H9 (cell line): Measurements from ENCODE around the gene RBFOX1. TPM values are rescaled to one million over a fixed set of nuclear protein-coding genes. Genes with fewer than 3 reads are reported as not detected.

Experiments
- DNase-seq: peaks from one replicate; pipeline ENCODE4 v3.0.0-alpha.2; 2017
- H2AFZ ChIP-seq: one replicate; pipeline ENCODE4 v1.6.1; 2013; ENCODE audit warnings: mild to moderate bottlenecking, low read length, control low read depth, moderate library complexity
- H2AK5ac ChIP-seq: 2 replicates; pipeline ENCODE4 v1.6.1; 2013; ENCODE audit warnings: low read length, control low read depth, mixed read lengths; ENCODE audit not compliant: insufficient read length
- H2BK120ac ChIP-seq: one replicate; pipeline ENCODE4 v1.6.1; 2013; ENCODE audit warnings: low read depth, mild to moderate bottlenecking, low read length, control low read depth, inconsistent platforms; ENCODE audit not compliant: poor library complexity, severe bottlenecking
- H2BK12ac ChIP-seq: 2 replicates; pipeline ENCODE4 v1.6.1; 2013; ENCODE audit warnings: low read length, control low read depth, mixed read lengths, low read depth; ENCODE audit not compliant: insufficient read length
- H2BK15ac ChIP-seq: 2 replicates; pipeline ENCODE4 v1.6.1; 2013; ENCODE audit warnings: low read depth, low read length, control low read depth
- H2BK20ac ChIP-seq: one replicate; pipeline ENCODE4 v1.6.1; 2013; ENCODE audit warnings: low read depth, mild to moderate bottlenecking, low read length, control low read depth, inconsistent platforms; ENCODE audit not compliant: poor library complexity, severe bottlenecking
- H2BK5ac ChIP-seq: 2 replicates; pipeline ENCODE4 v1.6.1; 2013; ENCODE audit warnings: low read length, control low read depth, mixed read lengths; ENCODE audit not compliant: insufficient read length
- H3K14ac ChIP-seq: 2 replicates; pipeline ENCODE4 v1.6.1; 2013; ENCODE audit warnings: low read length, control low read depth; ENCODE audit not compliant: insufficient read depth
- H3K18ac ChIP-seq: 2 replicates; pipeline ENCODE4 v1.6.1; 2013; ENCODE audit warnings: low read depth, mild to moderate bottlenecking, mixed read lengths, low read length, control low read depth; ENCODE audit not compliant: insufficient read length
- H3K23ac ChIP-seq: 2 replicates; pipeline ENCODE4 v1.6.1; 2013; ENCODE audit warnings: low read length, control low read depth, mixed read lengths, low read depth; ENCODE audit not compliant: insufficient read length
- H3K23me2 ChIP-seq: 2 replicates; pipeline ENCODE4 v1.6.1; 2013; ENCODE audit warnings: low read depth, mild to moderate bottlenecking, mixed read lengths, low read length, control low read depth; ENCODE audit not compliant: insufficient read length, poor library complexity, severe bottlenecking
- H3K27ac ChIP-seq: 2 replicates; pipeline ENCODE4 v1.5.1; 2013; ENCODE audit warnings: low read length, control low read depth, mixed read lengths, low read depth; ENCODE audit not compliant: insufficient read length
- H3K27me3 ChIP-seq: 2 replicates; pipeline ENCODE4 v1.6.1; 2013; ENCODE audit warnings: low read length, control low read depth, inconsistent platforms; ENCODE audit not compliant: insufficient read depth
- H3K4ac ChIP-seq: 2 replicates; pipeline ENCODE4 v1.6.1; 2013; ENCODE audit warnings: low read depth, mild to moderate bottlenecking, control low read depth, inconsistent platforms, low read length, moderate library complexity
- H3K4me1 ChIP-seq: 2 replicates; pipeline ENCODE4 v1.6.1; 2013; ENCODE audit warnings: low read length, control low read depth, inconsistent platforms; ENCODE audit not compliant: insufficient read depth
- H3K4me2 ChIP-seq: 2 replicates; pipeline ENCODE4 v1.6.1; 2013; ENCODE audit warnings: low read length, control low read depth, mixed read lengths; ENCODE audit not compliant: insufficient read length, insufficient read depth
- H3K56ac ChIP-seq: 2 replicates; pipeline ENCODE4 v1.6.1; 2013; ENCODE audit warnings: low read depth, mild to moderate bottlenecking, mixed read lengths, low read length, control low read depth; ENCODE audit not compliant: insufficient read length
- H3K79me1 ChIP-seq: 2 replicates; pipeline ENCODE4 v1.6.1; 2013; ENCODE audit warnings: low read depth, mild to moderate bottlenecking, moderate library complexity, low read length, control low read depth, inconsistent platforms; ENCODE audit not compliant: insufficient read depth, poor library complexity, severe bottlenecking
- H3K79me2 ChIP-seq: 2 replicates; pipeline ENCODE4 v1.6.1; 2013; ENCODE audit warnings: low read length, control low read depth, inconsistent platforms; ENCODE audit not compliant: insufficient read depth
- H3K9ac ChIP-seq: 2 replicates; pipeline ENCODE4 v1.6.1; 2013; ENCODE audit warnings: low read length, control low read depth, mixed read lengths; ENCODE audit not compliant: insufficient read length; ENCODE audit errors: extremely low read depth
- H3K9me3 ChIP-seq: one replicate; pipeline ENCODE4 v1.6.1; 2013; ENCODE audit warnings: low read depth, low read length, inconsistent platforms; ENCODE audit not compliant: control insufficient read depth
- H3T11ph ChIP-seq: one replicate; pipeline ENCODE4 v1.6.1; 2013; ENCODE audit warnings: mild to moderate bottlenecking, low read length, control low read depth, inconsistent platforms
- H4K20me1 ChIP-seq: one replicate; pipeline ENCODE4 v1.6.1; 2013; ENCODE audit not compliant: control insufficient read depth, insufficient read length, insufficient read depth
- H4K5ac ChIP-seq: 2 replicates; pipeline ENCODE4 v1.6.1; 2013; ENCODE audit warnings: low read depth, mild to moderate bottlenecking, mixed read lengths, low read length, control low read depth; ENCODE audit not compliant: insufficient read length
- H4K8ac ChIP-seq: replicated peaks from 2 replicates; pipeline ENCODE4 v1.6.1; 2013; ENCODE audit warnings: low read length, control low read depth, mixed read lengths, low read depth; ENCODE audit not compliant: insufficient read length
- H4K91ac ChIP-seq: 2 replicates; pipeline ENCODE4 v1.6.1; 2013; ENCODE audit warnings: low read depth, mild to moderate bottlenecking, moderate library complexity, mixed read lengths, low read length, control low read depth; ENCODE audit not compliant: insufficient read length
- H3K27ac Mint-ChIP-seq, 3 experiments: 2 replicates in 2 of 3; 3 replicates in 1 of 3; pipeline ENCODE4 v1.8.0; 2020 to 2021; ENCODE audit warnings: mixed read lengths in 3 of 3, mild to moderate bottlenecking in 1 of 3, moderate library complexity in 1 of 3
- H3K27me3 Mint-ChIP-seq: 2 replicates; pipeline ENCODE4 v1.8.0; 2021; ENCODE audit warnings: low read depth, mild to moderate bottlenecking, moderate library complexity, mixed read lengths
- H3K36me3 Mint-ChIP-seq, 3 experiments: 2 replicates in 2 of 3; 3 replicates in 1 of 3; pipeline ENCODE4 v1.8.0; 2020 to 2021; ENCODE audit warnings: low read depth in 3 of 3, mixed read lengths in 3 of 3; ENCODE audit not compliant: insufficient read depth in 1 of 3
- H3K4me1 Mint-ChIP-seq, 2 experiments: 2 replicates each; pipeline ENCODE4 v1.8.0; 2020; ENCODE audit warnings: mixed read lengths in 2 of 2
- H3K4me3 Mint-ChIP-seq, 2 experiments: 2 replicates in 1 of 2; 3 replicates in 1 of 2; pipeline ENCODE4 v1.8.0; 2020 to 2021; ENCODE audit warnings: mild to moderate bottlenecking in 2 of 2, mixed read lengths in 2 of 2, moderate library complexity in 1 of 2
- H3K9me3 Mint-ChIP-seq, 2 experiments: 2 replicates in 1 of 2; 3 replicates in 1 of 2; pipeline ENCODE4 v1.8.0; 2020; ENCODE audit warnings: mild to moderate bottlenecking in 2 of 2, mixed read lengths in 2 of 2, moderate library complexity in 1 of 2
- WGBS: extraction: QIAGEN DNeasy Blood & Tissue Kit; methylation state at CpG from one replicate; pipeline ENCODE4 v1.1.7; 2013; ENCODE audit warnings: missing lambda C conversion rate, low lambda C conversion rate, mixed read lengths; ENCODE audit not compliant: insufficient read length; ENCODE audit errors: extremely low coverage; 5-methylcytosine and 5-hydroxymethylcytosine counted together
- total RNA-seq: library from RNA; stranded (reverse); gene quantifications from 2 replicates; pipeline ENCODE4 v1.2.1, GENCODE V29; 2021
- TF ChIP-seq, protein P1 (sequence below): fragments of 200-600 bp; sonication (generic); conservative IDR thresholded peaks from 3 replicates; pipeline ENCODE4 v1.8.0; 2021; ENCODE audit warnings: antibody characterized with exemption, mild to moderate bottlenecking

Gene RBFOX1
- total RNA-seq, 1 experiment from 2014 or later = 2.0 TPM

DNA sequence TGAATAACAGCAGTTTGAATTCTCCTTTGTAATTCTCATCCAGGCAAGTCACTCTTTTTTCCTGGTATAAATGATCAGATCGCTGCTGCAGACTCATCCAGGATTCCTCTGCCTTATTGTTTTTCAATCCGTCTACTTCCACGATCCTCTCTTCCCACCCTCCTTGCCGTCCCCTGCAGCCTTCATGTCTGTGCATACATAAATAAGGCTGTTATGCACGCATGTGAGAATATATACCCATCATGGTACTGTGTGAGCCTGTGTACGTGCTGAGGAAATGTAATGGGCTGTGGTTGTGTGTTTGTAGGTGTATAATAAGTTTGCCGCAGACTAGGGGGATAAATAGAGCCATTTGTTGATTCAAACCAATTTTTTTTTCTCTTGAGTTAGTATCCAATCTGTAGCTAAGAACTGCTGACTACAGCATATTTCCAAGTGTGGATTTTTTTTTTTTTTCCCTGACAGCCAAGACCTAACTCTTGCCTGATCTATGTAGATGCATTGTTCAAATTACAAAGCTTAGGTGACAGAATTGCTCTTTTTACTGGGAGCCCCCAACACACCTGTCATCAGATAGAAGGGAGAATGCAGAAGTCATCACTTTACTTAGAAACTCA is 62.2 kb downstream of the RBFOX1 start:
- Histone ChIP-seq H3K9me3 (no peaks in the 10 kb centered on the region), H3K9ac (no peak overlapping the region), H3K4me2 (no peak overlapping the region), H3K79me1 (no peaks in the 10 kb centered on the region), H3K23me2 (no peaks in the 10 kb centered on the region), H3K79me2 (no peaks in the 10 kb centered on the region), H2BK5ac (no peak overlapping the region), H3K4me1 (no peaks in the 10 kb centered on the region), H3K18ac (no peak overlapping the region), H3T11ph (no peak overlapping the region), H2BK12ac (no peak overlapping the region), H2AK5ac (no peak overlapping the region), H3K4ac (no peak overlapping the region), H4K91ac (no peak overlapping the region), H4K5ac (no peak overlapping the region), H4K8ac (no peak overlapping the region), H2BK20ac (no peak overlapping the region), H3K23ac (no peak overlapping the region), H2AFZ (no peak overlapping the region), H3K27me3 (no peaks in the 10 kb centered on the region), H3K14ac (no peak overlapping the region), H2BK120ac (no peak overlapping the region), H2BK15ac (no peak overlapping the region), H3K56ac (no peak overlapping the region), H3K27ac (no peak overlapping the region), H4K20me1 (no peaks in the 10 kb centered on the region)
- H3K36me3 Mint-ChIP-seq = peaks cover 0 to 3% (median 2%) of the 10 kb centered on the region in 3 experiments; a peak in 2 of 7 replicates
- H3K27ac Mint-ChIP-seq = no peak overlapping the region
- no peak overlapping the region for H3K4me3 Mint-ChIP-seq
- H3K9me3 Mint-ChIP-seq = peaks cover under 1 to 1% of the 10 kb centered on the region in 2 experiments; a peak in 4 of 5 replicates
- H3K4me1 Mint-ChIP-seq = peaks cover 0 to 2% of the 10 kb centered on the region in 2 experiments; a peak in 2 of 4 replicates
- no peak for DNase-seq
- no CpG with 5 or more reads among the region's 7 CpGs for WGBS
- TF ChIP-seq, protein P1, sequence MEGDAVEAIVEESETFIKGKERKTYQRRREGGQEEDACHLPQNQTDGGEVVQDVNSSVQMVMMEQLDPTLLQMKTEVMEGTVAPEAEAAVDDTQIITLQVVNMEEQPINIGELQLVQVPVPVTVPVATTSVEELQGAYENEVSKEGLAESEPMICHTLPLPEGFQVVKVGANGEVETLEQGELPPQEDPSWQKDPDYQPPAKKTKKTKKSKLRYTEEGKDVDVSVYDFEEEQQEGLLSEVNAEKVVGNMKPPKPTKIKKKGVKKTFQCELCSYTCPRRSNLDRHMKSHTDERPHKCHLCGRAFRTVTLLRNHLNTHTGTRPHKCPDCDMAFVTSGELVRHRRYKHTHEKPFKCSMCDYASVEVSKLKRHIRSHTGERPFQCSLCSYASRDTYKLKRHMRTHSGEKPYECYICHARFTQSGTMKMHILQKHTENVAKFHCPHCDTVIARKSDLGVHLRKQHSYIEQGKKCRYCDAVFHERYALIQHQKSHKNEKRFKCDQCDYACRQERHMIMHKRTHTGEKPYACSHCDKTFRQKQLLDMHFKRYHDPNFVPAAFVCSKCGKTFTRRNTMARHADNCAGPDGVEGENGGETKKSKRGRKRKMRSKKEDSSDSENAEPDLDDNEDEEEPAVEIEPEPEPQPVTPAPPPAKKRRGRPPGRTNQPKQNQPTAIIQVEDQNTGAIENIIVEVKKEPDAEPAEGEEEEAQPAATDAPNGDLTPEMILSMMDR = no peak
- no peaks in the 10 kb centered on the region for H3K27me3 Mint-ChIP-seq
